Right kidney (tissue), 1 donor: ENCODE data around the gene PLGRKT.

Experiments
- DNase-seq: peaks from one replicate; pipeline ENCODE4 v3.0.0-alpha.2; 2016

The PLGRKT gene

GRCh38 chr9:5315187-5315923 lies 122.4 kb downstream of the PLGRKT start:
- no peak for DNase-seq

DNA sequence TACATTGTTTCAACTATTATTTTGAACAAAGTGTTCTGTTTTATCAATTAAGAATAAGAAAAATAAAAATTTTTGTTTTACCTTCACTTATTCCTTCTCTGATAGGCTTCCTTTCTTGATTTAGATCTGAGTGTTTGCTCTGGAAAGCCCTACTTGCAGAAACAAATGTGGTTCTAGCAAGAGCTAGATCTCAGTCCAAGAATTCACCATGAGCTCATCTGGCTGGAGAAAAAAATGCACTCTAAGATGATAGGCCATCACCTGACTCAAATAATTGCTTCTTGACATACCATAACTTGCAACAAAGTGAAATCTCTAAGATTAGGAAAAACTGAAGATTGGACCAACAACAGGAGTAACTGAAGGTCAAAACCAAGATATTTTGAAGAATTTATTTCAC lies 126.9 kb downstream of the PLGRKT start:
- no peak for DNase-seq
